GM23248 (cell line): ENCODE results near the gene KAZALD1.

Source experiments
- EZH2 ChIP-seq: fragments of 200-600 bp; sonication (generic); IDR thresholded peaks from 2 replicates; pipeline ENCODE4 v1.6.1; 2018; ENCODE audit warnings: antibody characterized with exemption, mild to moderate bottlenecking; ENCODE audit not compliant: insufficient read depth, poor library complexity, severe bottlenecking
- EZH2phosphoT487 ChIP-seq: fragments of 200-600 bp; sonication (generic); IDR thresholded peaks from 2 replicates; pipeline ENCODE4 v1.6.1; 2018; ENCODE audit warnings: antibody characterized with exemption, moderate library complexity, mild to moderate bottlenecking, low read depth; ENCODE audit not compliant: insufficient read depth

GRCh38 chr10:101075775-101076174 lies 14.0 kb downstream of the KAZALD1 start:
- TF ChIP-seq EZH2 (no peak), EZH2phosphoT487 (no peak)
